KMS-11 (cell line): Measurements from ENCODE around the gene NPNT.

Experiments
- H2AFZ ChIP-seq: fragments of 200-600 bp; sonication (generic); 2 replicates; pipeline ENCODE4 v1.6.1; 2016; ENCODE audit warnings: antibody characterized with exemption, mixed run types, low read depth
- H3K27ac ChIP-seq: fragments of 200-600 bp; sonication (generic); 2 replicates; pipeline ENCODE4 v1.6.1; 2016; ENCODE audit warnings: mild to moderate bottlenecking, mixed run types
- H3K27me3 ChIP-seq: fragments of 200-600 bp; sonication (generic); 2 replicates; pipeline ENCODE4 v1.6.1; 2017; ENCODE audit warnings: mild to moderate bottlenecking, low read depth, mixed run types, moderate library complexity; ENCODE audit not compliant: insufficient read depth
- H3K36me3 ChIP-seq: fragments of 200-600 bp; sonication (generic); 2 replicates; pipeline ENCODE4 v1.6.1; 2017; ENCODE audit warnings: mild to moderate bottlenecking, mixed run types; ENCODE audit not compliant: insufficient read depth
- H3K4me1 ChIP-seq: fragments of 200-600 bp; sonication (generic); 2 replicates; pipeline ENCODE4 v1.6.1; 2016; ENCODE audit warnings: mild to moderate bottlenecking, low read depth, mixed run types; ENCODE audit not compliant: poor library complexity, severe bottlenecking
- H3K4me2 ChIP-seq: fragments of 200-600 bp; sonication (generic); 2 replicates; pipeline ENCODE4 v1.7.0; 2016; ENCODE audit warnings: mild to moderate bottlenecking, mixed run types
- H3K4me3 ChIP-seq: fragments of 200-600 bp; sonication (generic); IDR thresholded peaks from 2 replicates; pipeline ENCODE4 v1.6.1; 2017; ENCODE audit warnings: low read depth, low read length, mixed read lengths; ENCODE audit not compliant: insufficient read depth
- H3K79me2 ChIP-seq: fragments of 200-600 bp; sonication (generic); 2 replicates; pipeline ENCODE4 v1.6.1; 2016; ENCODE audit warnings: low read depth, mixed run types; ENCODE audit not compliant: insufficient read depth
- H3K9ac ChIP-seq: fragments of 200-600 bp; sonication (generic); 2 replicates; pipeline ENCODE4 v1.6.1; 2016; ENCODE audit warnings: mild to moderate bottlenecking, mixed run types
- H4K20me1 ChIP-seq: fragments of 200-600 bp; sonication (generic); 2 replicates; pipeline ENCODE4 v1.6.1; 2016; ENCODE audit warnings: mild to moderate bottlenecking, mixed run types; ENCODE audit not compliant: insufficient read depth
- TF ChIP-seq, protein P1 (sequence below): fragments of 200-600 bp; sonication (generic); conservative IDR thresholded peaks from 2 replicates; pipeline ENCODE4 v1.6.1; 2017; ENCODE audit warnings: low read depth, mild to moderate bottlenecking, antibody characterized with exemption, low read length, moderate library complexity, mixed read lengths

Gene NPNT

DNA sequence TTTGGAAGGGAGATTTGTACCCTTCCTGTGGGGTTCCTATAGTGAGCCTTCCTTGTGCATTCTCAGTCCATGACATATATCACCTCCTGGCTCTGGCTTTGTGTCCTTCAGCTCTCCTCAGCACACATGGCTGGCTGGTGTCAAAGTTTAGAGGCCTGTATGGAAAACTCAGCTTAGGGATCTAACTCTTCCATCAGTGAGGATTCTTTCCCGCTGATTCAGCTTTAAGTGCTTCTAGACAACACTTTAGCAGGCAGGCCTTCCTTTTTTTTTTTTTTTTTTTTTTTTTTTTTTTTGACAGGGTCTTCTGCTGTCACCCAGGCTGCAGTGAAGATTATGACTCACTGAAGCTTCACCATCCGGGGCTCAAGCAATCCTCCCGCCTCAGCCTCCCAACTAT is 84.2 kb downstream of the NPNT start:
- TF ChIP-seq, protein P1, sequence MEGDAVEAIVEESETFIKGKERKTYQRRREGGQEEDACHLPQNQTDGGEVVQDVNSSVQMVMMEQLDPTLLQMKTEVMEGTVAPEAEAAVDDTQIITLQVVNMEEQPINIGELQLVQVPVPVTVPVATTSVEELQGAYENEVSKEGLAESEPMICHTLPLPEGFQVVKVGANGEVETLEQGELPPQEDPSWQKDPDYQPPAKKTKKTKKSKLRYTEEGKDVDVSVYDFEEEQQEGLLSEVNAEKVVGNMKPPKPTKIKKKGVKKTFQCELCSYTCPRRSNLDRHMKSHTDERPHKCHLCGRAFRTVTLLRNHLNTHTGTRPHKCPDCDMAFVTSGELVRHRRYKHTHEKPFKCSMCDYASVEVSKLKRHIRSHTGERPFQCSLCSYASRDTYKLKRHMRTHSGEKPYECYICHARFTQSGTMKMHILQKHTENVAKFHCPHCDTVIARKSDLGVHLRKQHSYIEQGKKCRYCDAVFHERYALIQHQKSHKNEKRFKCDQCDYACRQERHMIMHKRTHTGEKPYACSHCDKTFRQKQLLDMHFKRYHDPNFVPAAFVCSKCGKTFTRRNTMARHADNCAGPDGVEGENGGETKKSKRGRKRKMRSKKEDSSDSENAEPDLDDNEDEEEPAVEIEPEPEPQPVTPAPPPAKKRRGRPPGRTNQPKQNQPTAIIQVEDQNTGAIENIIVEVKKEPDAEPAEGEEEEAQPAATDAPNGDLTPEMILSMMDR: no peak
- Histone ChIP-seq H3K79me2 (no peaks in the 10 kb centered on the region), H3K4me3 (no peak overlapping the region), H3K27ac (no peak overlapping the region), H3K4me2 (no peak overlapping the region), H3K36me3 (no peaks in the 10 kb centered on the region), H3K9ac (no peak overlapping the region), H3K4me1 (no peaks in the 10 kb centered on the region), H4K20me1 (no peaks in the 10 kb centered on the region), H3K27me3 (no peaks in the 10 kb centered on the region), H2AFZ (no peak overlapping the region)

DNA sequence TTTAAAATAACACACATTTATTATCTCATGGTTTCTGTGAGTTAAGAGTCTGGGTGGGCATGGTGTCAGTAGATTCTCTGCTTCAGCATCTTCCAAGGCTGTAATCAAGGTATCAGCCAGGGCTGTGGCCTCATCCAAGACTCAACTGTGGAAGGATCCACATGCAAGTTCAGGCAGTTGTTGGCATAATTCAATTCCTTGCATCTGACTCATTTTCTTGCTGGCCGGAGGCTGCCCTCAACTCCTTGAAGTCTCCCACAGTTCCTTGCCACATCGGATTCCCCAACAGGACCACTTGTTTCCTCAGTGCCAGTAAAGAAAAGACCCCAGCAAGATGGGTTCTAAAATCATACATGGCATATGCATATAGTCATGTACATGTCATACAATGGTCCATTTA is 93.4 kb downstream of the NPNT start:
- Histone ChIP-seq H3K4me1 (no peaks in the 10 kb centered on the region), H3K27ac (no peak overlapping the region), H3K36me3 (no peaks in the 10 kb centered on the region), H4K20me1 (no peaks in the 10 kb centered on the region), H3K4me2 (no peak overlapping the region), H3K9ac (no peak overlapping the region), H3K27me3 (no peaks in the 10 kb centered on the region), H3K79me2 (no peaks in the 10 kb centered on the region), H3K4me3 (no peak overlapping the region), H2AFZ (no peak overlapping the region)
- TF ChIP-seq, protein P1: no peak

DNA sequence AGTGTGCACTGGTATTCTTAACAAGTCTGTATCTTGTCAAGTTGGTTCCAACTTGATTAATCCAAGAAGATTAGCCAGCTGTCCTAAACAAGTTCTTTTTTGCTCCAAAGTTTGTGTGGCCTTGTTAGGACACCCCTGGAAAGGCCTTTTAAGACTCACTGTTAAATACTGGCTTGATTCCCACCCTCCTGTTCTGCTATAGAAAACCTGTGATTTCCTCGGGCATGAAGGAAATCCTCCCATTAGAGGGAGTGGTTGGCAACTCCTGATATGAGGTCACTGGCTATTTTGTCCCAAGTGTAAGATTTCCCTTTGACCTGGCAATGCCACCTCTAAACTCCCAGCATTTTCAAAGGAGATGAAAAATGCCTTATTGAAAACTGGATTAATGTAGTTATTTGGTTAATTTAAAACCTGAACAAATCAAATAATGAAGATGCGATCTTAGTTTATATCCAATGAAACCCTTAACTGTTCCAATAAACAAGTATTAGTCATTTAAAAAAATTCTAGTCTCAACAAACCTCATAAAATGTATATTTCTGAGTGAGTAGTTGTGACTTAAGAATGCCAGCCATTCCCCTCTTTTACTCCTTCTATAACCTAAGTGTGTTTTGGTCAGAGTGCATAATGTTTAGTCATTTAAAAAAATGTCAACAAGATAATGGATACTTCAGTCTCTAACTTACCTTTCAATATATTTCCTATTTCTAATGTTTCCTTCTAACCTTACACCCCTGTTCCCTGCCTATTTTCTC is 94.4 kb downstream of the NPNT start:
- H3K4me3 ChIP-seq: no peak overlapping the region
- no peaks in the 10 kb centered on the region for H3K27me3 ChIP-seq
- H3K36me3 ChIP-seq: no peaks in the 10 kb centered on the region
- H3K4me1 ChIP-seq: no peaks in the 10 kb centered on the region
- H3K9ac ChIP-seq: no peak overlapping the region
- TF ChIP-seq, protein P1: no peak
- H4K20me1 ChIP-seq: no peaks in the 10 kb centered on the region
- no peak overlapping the region for H2AFZ ChIP-seq
- no peaks in the 10 kb centered on the region for H3K79me2 ChIP-seq
- no peak overlapping the region for H3K4me2 ChIP-seq
- H3K27ac ChIP-seq: no peak overlapping the region

DNA sequence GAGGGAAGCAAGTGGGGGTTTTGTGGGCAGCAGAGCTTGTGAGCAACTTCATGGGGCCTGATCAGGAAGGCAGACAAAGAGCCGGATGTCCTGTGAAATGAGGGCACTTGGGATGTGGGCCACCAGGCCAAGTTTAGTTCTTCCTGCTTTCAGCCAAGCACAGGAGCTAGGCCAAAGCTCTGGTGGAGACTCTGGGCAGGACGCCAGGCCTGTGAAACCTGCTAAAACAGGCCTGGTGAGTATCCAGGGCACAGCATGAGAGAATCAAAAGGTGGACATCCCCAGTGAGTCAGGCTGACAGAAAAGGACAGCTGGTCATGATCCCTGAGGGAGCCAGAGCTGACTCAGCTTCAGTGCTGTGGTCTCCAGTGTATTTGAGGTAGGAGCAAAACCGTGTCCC is 95.7 kb downstream of the NPNT start:
- Histone ChIP-seq H3K79me2 (no peaks in the 10 kb centered on the region), H2AFZ (no peak overlapping the region), H3K4me2 (no peak overlapping the region), H4K20me1 (no peaks in the 10 kb centered on the region), H3K27ac (no peak overlapping the region), H3K4me1 (no peaks in the 10 kb centered on the region), H3K9ac (no peak overlapping the region), H3K36me3 (no peaks in the 10 kb centered on the region), H3K27me3 (no peaks in the 10 kb centered on the region), H3K4me3 (no peak overlapping the region)
- TF ChIP-seq, protein P1: no peak
